Mucosa of gallbladder (tissue), 1 donor: ENCODE measurements around the gene SDF2. TPM values are rescaled to one million over a fixed set of nuclear protein-coding genes. Genes with fewer than 3 reads are reported as not detected.
A peak's percentile ranks its signal among the peaks of the same experiment; 100 is the strongest.
"Not testable (repeated sequence)": the region's sequence is repeated elsewhere in the genome, so short reads cannot be mapped to it uniquely, and the experiment has no call there.

Experiments used
- DNase-seq: peaks from one replicate; pipeline ENCODE4 v3.0.0-alpha.2; 2020; ENCODE audit warnings: low spot score
- total RNA-seq: library from RNA; stranded (reverse); gene quantifications from one replicate; pipeline ENCODE4 v1.2.1, GENCODE V29; 2021
- donor health status: DM: no; HTN: no; CAD: no.

The SDF2 gene
- total RNA-seq, 1 donor from 2014 or later, result 73.4 TPM

GRCh38 chr17:28685366-28685765 is 23.7 kb upstream of the SDF2 start:
- DNase-seq, result no peak

- DNase-seq, result peak; percentile 76
Observed at GRCh38 chr17:28684963-28685362, 23.3 kb upstream of the SDF2 start.

- DNase-seq, result no peak
Observed at GRCh38 chr17:28682655-28683054, 20.9 kb upstream of the SDF2 start.

GRCh38 chr17:28675980-28676379 is 14.3 kb upstream of the SDF2 start:
- DNase-seq, result no peak

- no peak for DNase-seq
Observed at GRCh38 chr17:28675490-28675889, 13.8 kb upstream of the SDF2 start.

- DNase-seq, result no peak
Observed at GRCh38 chr17:28669918-28670317, 8.2 kb upstream of the SDF2 start.

GRCh38 chr17:28667870-28668269 is 6.2 kb upstream of the SDF2 start:
- no peak for DNase-seq

- no peak for DNase-seq
Observed at GRCh38 chr17:28665994-28666393, 4.3 kb upstream of the SDF2 start.

GRCh38 chr17:28663723-28664122 is 2.0 kb upstream of the SDF2 start:
- DNase-seq, result no peak

- no peak for DNase-seq
Observed at GRCh38 chr17:28662527-28662829, 772 bp upstream of the SDF2 start.

- DNase-seq, result not testable (repeated sequence)
Observed at GRCh38 chr17:28659497-28659881, 2.2 kb downstream of the SDF2 start.

- DNase-seq, result not testable (repeated sequence)
Observed at GRCh38 chr17:28658766-28659496, 2.8 kb downstream of the SDF2 start.

- not testable (repeated sequence) for DNase-seq
Observed at GRCh38 chr17:28658342-28658741, 3.4 kb downstream of the SDF2 start.

- no peak for DNase-seq
Observed at GRCh38 chr17:28657756-28658155, 4.0 kb downstream of the SDF2 start.

- DNase-seq, result no peak
Observed at GRCh38 chr17:28655160-28655559, 6.5 kb downstream of the SDF2 start.

GRCh38 chr17:28648698-28649097 is 13.0 kb downstream of the SDF2 start:
- no peak for DNase-seq

GRCh38 chr17:28646039-28646754 is 15.5 kb downstream of the SDF2 start:
- DNase-seq, result no peak

- no peak for DNase-seq
Observed at GRCh38 chr17:28645576-28645939, 16.1 kb downstream of the SDF2 start.

- peak; percentile 95 for DNase-seq
Observed at GRCh38 chr17:28644787-28645575, 16.7 kb downstream of the SDF2 start, which contains the start of gene BLTP2. TSS of gene BLTP2 (minus strand) at chr17:28645158. CDS start at chr17:28645056, 102 bp downstream.

GRCh38 chr17:28643983-28644786 is 17.5 kb downstream of the SDF2 start:
- DNase-seq, result peak; percentile 21

- no peak for DNase-seq
Observed at GRCh38 chr17:28641579-28641978, 20.1 kb downstream of the SDF2 start.

- DNase-seq, result no peak
Observed at GRCh38 chr17:28635506-28635905, 26.2 kb downstream of the SDF2 start.
